Sigmoid colon (tissue), 4 donors: ENCODE measurements around the gene OTOF.

Source experiments
- EP300 ChIP-seq, 4 donors: sonication (generic); formaldehyde crosslinking; IDR thresholded peaks; one replicate each; pipeline ENCODE4 v1.6.1; 2017; ENCODE audit warnings: antibody characterized with exemption in 4 of 4
- POLR2A ChIP-seq, 2 donors: fragments of 450-650 bp; IDR thresholded peaks; one replicate each; pipeline ENCODE4 v1.6.1; 2016; ENCODE audit warnings: antibody characterized with exemption in 2 of 2, mild to moderate bottlenecking in 2 of 2, moderate library complexity in 2 of 2
- POLR2AphosphoS5 ChIP-seq, 4 donors: sonication (generic); formaldehyde crosslinking; IDR thresholded peaks; one replicate each; pipeline ENCODE4 v1.6.1; 2017; ENCODE audit warnings: antibody characterized with exemption in 4 of 4
- TF ChIP-seq, protein P1 (sequence below), 4 experiments: fragments of 450-650 bp in 3 of 4; fragments of 200-600 bp in 1 of 4; IDR thresholded peaks; one replicate each; pipeline ENCODE4 v1.5.1; 2016 to 2019; ENCODE audit warnings: antibody characterized with exemption in 4 of 4, mild to moderate bottlenecking in 3 of 4, moderate library complexity in 2 of 4

DNA sequence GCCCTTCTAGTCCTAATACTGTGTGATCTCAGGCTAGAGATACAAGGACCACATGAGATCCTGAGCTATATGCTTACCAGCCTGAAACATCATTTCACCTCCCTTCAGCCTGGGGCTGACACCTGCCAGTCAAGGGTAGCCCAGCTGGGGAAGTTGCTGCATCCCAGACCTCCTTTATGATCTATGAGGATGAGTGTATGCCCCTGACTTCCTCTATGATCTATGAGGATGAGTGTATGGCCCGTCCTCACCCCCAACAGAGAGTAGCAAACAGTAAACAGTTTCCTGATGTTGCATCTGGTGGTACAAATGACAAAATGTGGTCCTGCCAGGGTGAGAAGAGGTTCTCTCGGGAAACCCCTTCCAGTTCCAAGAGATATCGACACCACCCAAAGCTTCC lies 8.9 kb upstream of the OTOF start:
- TF ChIP-seq, protein P1, sequence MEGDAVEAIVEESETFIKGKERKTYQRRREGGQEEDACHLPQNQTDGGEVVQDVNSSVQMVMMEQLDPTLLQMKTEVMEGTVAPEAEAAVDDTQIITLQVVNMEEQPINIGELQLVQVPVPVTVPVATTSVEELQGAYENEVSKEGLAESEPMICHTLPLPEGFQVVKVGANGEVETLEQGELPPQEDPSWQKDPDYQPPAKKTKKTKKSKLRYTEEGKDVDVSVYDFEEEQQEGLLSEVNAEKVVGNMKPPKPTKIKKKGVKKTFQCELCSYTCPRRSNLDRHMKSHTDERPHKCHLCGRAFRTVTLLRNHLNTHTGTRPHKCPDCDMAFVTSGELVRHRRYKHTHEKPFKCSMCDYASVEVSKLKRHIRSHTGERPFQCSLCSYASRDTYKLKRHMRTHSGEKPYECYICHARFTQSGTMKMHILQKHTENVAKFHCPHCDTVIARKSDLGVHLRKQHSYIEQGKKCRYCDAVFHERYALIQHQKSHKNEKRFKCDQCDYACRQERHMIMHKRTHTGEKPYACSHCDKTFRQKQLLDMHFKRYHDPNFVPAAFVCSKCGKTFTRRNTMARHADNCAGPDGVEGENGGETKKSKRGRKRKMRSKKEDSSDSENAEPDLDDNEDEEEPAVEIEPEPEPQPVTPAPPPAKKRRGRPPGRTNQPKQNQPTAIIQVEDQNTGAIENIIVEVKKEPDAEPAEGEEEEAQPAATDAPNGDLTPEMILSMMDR (IDR thresholded peaks at IDR 0.05), result no peak
- TF ChIP-seq POLR2AphosphoS5 (IDR thresholded peaks at IDR 0.05) (no peak), POLR2A (IDR thresholded peaks at IDR 0.05) (no peak), EP300 (IDR thresholded peaks at IDR 0.05) (no peak)
